ENCODE measurements around the gene ZBTB32.

The ZBTB32 gene

DNA sequence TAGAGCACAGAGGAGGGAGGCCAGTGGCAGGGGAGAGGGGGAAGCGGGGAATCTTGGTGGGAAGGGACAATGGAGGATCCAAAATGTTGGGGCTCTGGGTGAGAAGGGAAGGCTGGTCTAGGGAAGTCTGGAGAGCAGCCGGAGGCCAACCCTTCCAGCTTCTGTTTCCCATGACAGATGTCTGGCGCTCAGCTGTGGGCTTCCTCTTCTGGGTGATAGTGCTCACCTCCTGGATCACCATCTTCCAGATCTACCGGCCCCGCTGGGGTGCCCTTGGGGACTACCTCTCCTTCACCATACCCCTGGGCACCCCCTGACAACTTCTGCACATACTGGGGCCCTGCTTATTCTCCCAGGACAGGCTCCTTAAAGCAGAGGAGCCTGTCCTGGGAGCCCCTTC lies 42.2 kb downstream of the ZBTB32 start:
- Histone ChIP-seq H3K9me3 (ENCODE audit: control insufficient read depth, insufficient read depth, low read depth, low read length) (no peaks in the 10 kb centered on the region; the same call in none of the 2 replicates), H3K4me1 (ENCODE audit: control insufficient read depth, insufficient read depth, low read length) (peaks cover 32% of the 10 kb centered on the region), H3K36me3 (ENCODE audit: control insufficient read depth in 2 of 2, insufficient read depth in 1 of 2, low read length in 2 of 2) (peaks cover 13 to 50% of the 10 kb centered on the region in 2 experiments), H3K4me3 (ENCODE audit: low read depth, low read length) (no peak overlapping the region; the same call in 1 of the 2 replicates), H3K27ac (ENCODE audit: extremely low read depth, low read depth, low read length) (peak overlapping the region; percentile 95)
- TF ChIP-seq ZNF654 (tag by site-specific recombination; IDR thresholded peaks at IDR 0.05; ENCODE audit: low read depth) = no peak
- no peak for TF ChIP-seq ZNF596 (tag by site-specific recombination; IDR thresholded peaks at IDR 0.05)
- TF ChIP-seq ZNF23 (tag by site-specific recombination; IDR thresholded peaks at IDR 0.05; ENCODE audit: borderline replicate concordance) = no peak
- TF ChIP-seq, protein P1, sequence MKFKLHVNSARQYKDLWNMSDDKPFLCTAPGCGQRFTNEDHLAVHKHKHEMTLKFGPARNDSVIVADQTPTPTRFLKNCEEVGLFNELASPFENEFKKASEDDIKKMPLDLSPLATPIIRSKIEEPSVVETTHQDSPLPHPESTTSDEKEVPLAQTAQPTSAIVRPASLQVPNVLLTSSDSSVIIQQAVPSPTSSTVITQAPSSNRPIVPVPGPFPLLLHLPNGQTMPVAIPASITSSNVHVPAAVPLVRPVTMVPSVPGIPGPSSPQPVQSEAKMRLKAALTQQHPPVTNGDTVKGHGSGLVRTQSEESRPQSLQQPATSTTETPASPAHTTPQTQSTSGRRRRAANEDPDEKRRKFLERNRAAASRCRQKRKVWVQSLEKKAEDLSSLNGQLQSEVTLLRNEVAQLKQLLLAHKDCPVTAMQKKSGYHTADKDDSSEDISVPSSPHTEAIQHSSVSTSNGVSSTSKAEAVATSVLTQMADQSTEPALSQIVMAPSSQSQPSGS (tag by site-specific recombination; IDR thresholded peaks at IDR 0.05; ENCODE audit: low read depth) = no peak
- no peak for TF ChIP-seq REST (tag by site-specific recombination; IDR thresholded peaks at IDR 0.05)
- TF ChIP-seq, protein P2, sequence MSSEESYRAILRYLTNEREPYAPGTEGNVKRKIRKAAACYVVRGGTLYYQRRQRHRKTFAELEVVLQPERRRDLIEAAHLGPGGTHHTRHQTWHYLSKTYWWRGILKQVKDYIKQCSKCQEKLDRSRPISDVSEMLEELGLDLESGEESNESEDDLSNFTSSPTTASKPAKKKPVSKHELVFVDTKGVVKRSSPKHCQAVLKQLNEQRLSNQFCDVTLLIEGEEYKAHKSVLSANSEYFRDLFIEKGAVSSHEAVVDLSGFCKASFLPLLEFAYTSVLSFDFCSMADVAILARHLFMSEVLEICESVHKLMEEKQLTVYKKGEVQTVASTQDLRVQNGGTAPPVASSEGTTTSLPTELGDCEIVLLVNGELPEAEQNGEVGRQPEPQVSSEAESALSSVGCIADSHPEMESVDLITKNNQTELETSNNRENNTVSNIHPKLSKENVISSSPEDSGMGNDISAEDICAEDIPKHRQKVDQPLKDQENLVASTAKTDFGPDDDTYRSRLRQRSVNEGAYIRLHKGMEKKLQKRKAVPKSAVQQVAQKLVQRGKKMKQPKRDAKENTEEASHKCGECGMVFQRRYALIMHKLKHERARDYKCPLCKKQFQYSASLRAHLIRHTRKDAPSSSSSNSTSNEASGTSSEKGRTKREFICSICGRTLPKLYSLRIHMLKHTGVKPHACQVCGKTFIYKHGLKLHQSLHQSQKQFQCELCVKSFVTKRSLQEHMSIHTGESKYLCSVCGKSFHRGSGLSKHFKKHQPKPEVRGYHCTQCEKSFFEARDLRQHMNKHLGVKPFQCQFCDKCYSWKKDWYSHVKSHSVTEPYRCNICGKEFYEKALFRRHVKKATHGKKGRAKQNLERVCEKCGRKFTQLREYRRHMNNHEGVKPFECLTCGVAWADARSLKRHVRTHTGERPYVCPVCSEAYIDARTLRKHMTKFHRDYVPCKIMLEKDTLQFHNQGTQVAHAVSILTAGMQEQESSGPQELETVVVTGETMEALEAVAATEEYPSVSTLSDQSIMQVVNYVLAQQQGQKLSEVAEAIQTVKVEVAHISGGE (tag by site-specific recombination; conservative IDR thresholded peaks at IDR 0.05; ENCODE audit: low read depth) = no peak
- TF ChIP-seq ZNF157 (tag by site-specific recombination; IDR thresholded peaks at IDR 0.05) = no peak
- TF ChIP-seq ZNF704 (tag by site-specific recombination; IDR thresholded peaks at IDR 0.05) = no peak
- TF ChIP-seq ZNF600 (tag by site-specific recombination; IDR thresholded peaks at IDR 0.05) = 0 out of 2 replicates have a peak, but pooled peaks have one; percentile 12
- TF ChIP-seq ZNF558 (tag by site-specific recombination; IDR thresholded peaks at IDR 0.05) = no peak
- TF ChIP-seq SP2 (tag by site-specific recombination; IDR thresholded peaks at IDR 0.05) = 0 out of 2 replicates have a peak, but pooled peaks have one; percentile 16
- peak; percentile 47; the same call in 1 of the 2 replicates for TF ChIP-seq PRDM10 (tag by site-specific recombination; IDR thresholded peaks at IDR 0.05)
- no peak for TF ChIP-seq HIC1 (tag by site-specific recombination; IDR thresholded peaks at IDR 0.05)
- TF ChIP-seq ZNF221 (tag by site-specific recombination; IDR thresholded peaks at IDR 0.05; ENCODE audit: borderline replicate concordance) = no peak
- CTCF ChIA-PET = interaction anchor here (0.5 to 4.9 kb wide), 4 partner anchors 10 to 440 kb away, joined by 3 to 37 read pairs (median 6); no protein-coding TSS in a partner anchor
- POLR2A ChIA-PET = interaction anchor here (0.5 to 2.2 kb wide), 5 partner anchors 16 to 98 kb away, joined by 4 to 20 read pairs (median 7); partner anchors contain the start of gene COX6B1

All from HEK293 (cell line).